ENCODE measurements around the gene ETS2. TPM values are rescaled to one million over a fixed set of nuclear protein-coding genes. Genes with fewer than 3 reads are reported as not detected.

Gene ETS2
- total RNA-seq, 1 experiment from 2014 or later = 35.3 TPM

GRCh38 chr21:38830671-38831525, 25.2 kb downstream of the ETS2 start:
- no peak overlapping the region for H4K91ac ChIP-seq (ENCODE audit: insufficient read length, low read depth, low read length)

More at GRCh38 chr21:38830671-38831525, 25.2 kb downstream of the ETS2 start:
- H2BK15ac ChIP-seq (ENCODE audit: low read depth, low read length) = no peak overlapping the region
- TF ChIP-seq CTCF (conservative IDR thresholded peaks at IDR 0.05) = no peak
- H2BK120ac ChIP-seq (ENCODE audit: low read depth, low read length, poor library complexity, severe bottlenecking) = no peak overlapping the region
- no peak overlapping the region for H3K4ac ChIP-seq (ENCODE audit: low read depth, low read length)
- no peak overlapping the region for H3K9ac ChIP-seq (ENCODE audit: extremely low read depth, insufficient read length, low read length)
- peaks cover 0 to 4% (median 2%) of the 10 kb centered on the region in 3 experiments; a peak in 3 of 7 replicates for H3K36me3 Mint-ChIP-seq (ENCODE audit: insufficient read depth in 1 of 3, low read depth in 3 of 3)
- no peaks in the 10 kb centered on the region for H3K27me3 ChIP-seq (ENCODE audit: insufficient read depth, low read length)
- H3K4me2 ChIP-seq (ENCODE audit: insufficient read depth, insufficient read length, low read length) = no peak overlapping the region
- H4K8ac ChIP-seq (replicated peaks; ENCODE audit: insufficient read length, low read depth, low read length) = no peak overlapping the region
- H3K79me2 ChIP-seq (ENCODE audit: insufficient read depth, low read length) = no peaks in the 10 kb centered on the region
- no CpG with 5 or more reads among the region's 2 CpGs for WGBS (ENCODE audit: extremely low coverage, insufficient read length, low lambda C conversion rate)
- H3K27ac Mint-ChIP-seq = peak overlapping the region in 1 of 3 experiments; percentile 44; a peak in 1 of 7 replicates
- H2BK20ac ChIP-seq (ENCODE audit: low read depth, low read length, poor library complexity, severe bottlenecking) = no peak overlapping the region
- H2BK12ac ChIP-seq (ENCODE audit: insufficient read length, low read depth, low read length) = no peak overlapping the region
- no peak overlapping the region for H3K56ac ChIP-seq (ENCODE audit: insufficient read length, low read depth, low read length)
- no peak overlapping the region for H2AFZ ChIP-seq (ENCODE audit: low read length)
- H3K4me3 Mint-ChIP-seq = no peak overlapping the region
- H3K9me3 ChIP-seq (ENCODE audit: control insufficient read depth, low read depth, low read length) = no peaks in the 10 kb centered on the region
- H3T11ph ChIP-seq (ENCODE audit: low read length) = no peak overlapping the region
- H4K5ac ChIP-seq (ENCODE audit: insufficient read length, low read depth, low read length) = no peak overlapping the region
- no peak overlapping the region for H3K14ac ChIP-seq (ENCODE audit: insufficient read depth, low read length)
- no peak overlapping the region for H3K18ac ChIP-seq (ENCODE audit: insufficient read length, low read depth, low read length)
- no peaks in the 10 kb centered on the region for H3K4me1 ChIP-seq (ENCODE audit: insufficient read depth, low read length)
- no peaks in the 10 kb centered on the region; the same call in 1 of the 2 replicates for H3K27me3 Mint-ChIP-seq (ENCODE audit: low read depth)
- H2AK5ac ChIP-seq (ENCODE audit: insufficient read length, low read length) = no peak overlapping the region
- no peak overlapping the region for H3K23ac ChIP-seq (ENCODE audit: insufficient read length, low read depth, low read length)
- H4K20me1 ChIP-seq (ENCODE audit: control insufficient read depth, insufficient read depth, insufficient read length) = no peaks in the 10 kb centered on the region
- H3K4me1 Mint-ChIP-seq = peaks cover 7 to 10% of the 10 kb centered on the region in 2 experiments; a peak in 3 of 4 replicates
- H2BK5ac ChIP-seq (ENCODE audit: insufficient read length, low read length) = no peak overlapping the region
- no peak for DNase-seq
- peaks cover 0 to 3% of the 10 kb centered on the region in 2 experiments; a peak in 3 of 5 replicates for H3K9me3 Mint-ChIP-seq
- H3K23me2 ChIP-seq (ENCODE audit: insufficient read length, low read depth, low read length, poor library complexity, severe bottlenecking) = no peaks in the 10 kb centered on the region
- H3K79me1 ChIP-seq (ENCODE audit: insufficient read depth, low read depth, low read length, poor library complexity, severe bottlenecking) = no peaks in the 10 kb centered on the region
- H3K27ac ChIP-seq (ENCODE audit: insufficient read length, low read depth, low read length) = no peak overlapping the region

Measured in H9 (cell line).